Breast epithelium (tissue), 3 donors: ENCODE measurements around the gene SNX15.

ENCODE experiments used
- POLR2AphosphoS5 ChIP-seq, 3 donors: sonication (generic); formaldehyde crosslinking; IDR thresholded peaks; one replicate each; pipeline ENCODE4 v1.6.1; 2017; ENCODE audit warnings: antibody characterized with exemption in 3 of 3
- TF ChIP-seq, protein P1 (sequence below), 3 donors: fragments of 450-650 bp; IDR thresholded peaks; one replicate each; pipeline ENCODE4 v1.5.1; 2016 to 2017; ENCODE audit warnings: antibody characterized with exemption in 3 of 3, mild to moderate bottlenecking in 3 of 3, moderate library complexity in 3 of 3

DNA sequence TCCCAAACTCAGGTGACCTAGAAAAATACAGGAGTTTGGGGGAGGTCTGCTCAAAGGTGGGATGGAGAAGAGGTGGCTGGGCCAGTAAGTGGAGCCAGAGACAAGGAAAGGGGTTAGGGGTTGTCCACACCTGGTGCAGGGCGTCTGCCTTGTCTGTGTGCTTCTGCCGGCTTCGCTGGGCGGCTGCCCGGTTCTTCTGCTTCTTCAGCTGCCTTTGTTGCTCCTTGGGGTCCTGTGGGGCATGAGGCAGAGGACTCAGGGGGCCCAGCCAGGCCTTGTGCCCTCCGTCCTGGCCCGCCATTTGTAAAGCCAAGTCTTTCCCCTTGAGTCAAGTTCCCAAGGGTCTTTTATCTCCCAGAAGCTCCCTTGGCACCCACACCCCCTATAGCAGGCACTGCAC lies 32.9 kb upstream of the SNX15 start:
- TF ChIP-seq, protein P1, sequence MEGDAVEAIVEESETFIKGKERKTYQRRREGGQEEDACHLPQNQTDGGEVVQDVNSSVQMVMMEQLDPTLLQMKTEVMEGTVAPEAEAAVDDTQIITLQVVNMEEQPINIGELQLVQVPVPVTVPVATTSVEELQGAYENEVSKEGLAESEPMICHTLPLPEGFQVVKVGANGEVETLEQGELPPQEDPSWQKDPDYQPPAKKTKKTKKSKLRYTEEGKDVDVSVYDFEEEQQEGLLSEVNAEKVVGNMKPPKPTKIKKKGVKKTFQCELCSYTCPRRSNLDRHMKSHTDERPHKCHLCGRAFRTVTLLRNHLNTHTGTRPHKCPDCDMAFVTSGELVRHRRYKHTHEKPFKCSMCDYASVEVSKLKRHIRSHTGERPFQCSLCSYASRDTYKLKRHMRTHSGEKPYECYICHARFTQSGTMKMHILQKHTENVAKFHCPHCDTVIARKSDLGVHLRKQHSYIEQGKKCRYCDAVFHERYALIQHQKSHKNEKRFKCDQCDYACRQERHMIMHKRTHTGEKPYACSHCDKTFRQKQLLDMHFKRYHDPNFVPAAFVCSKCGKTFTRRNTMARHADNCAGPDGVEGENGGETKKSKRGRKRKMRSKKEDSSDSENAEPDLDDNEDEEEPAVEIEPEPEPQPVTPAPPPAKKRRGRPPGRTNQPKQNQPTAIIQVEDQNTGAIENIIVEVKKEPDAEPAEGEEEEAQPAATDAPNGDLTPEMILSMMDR (IDR thresholded peaks at IDR 0.05) = no peak
- no peak for TF ChIP-seq POLR2AphosphoS5 (IDR thresholded peaks at IDR 0.05)
